ENCODE data around the gene SLC25A18.

The SLC25A18 gene

DNA sequence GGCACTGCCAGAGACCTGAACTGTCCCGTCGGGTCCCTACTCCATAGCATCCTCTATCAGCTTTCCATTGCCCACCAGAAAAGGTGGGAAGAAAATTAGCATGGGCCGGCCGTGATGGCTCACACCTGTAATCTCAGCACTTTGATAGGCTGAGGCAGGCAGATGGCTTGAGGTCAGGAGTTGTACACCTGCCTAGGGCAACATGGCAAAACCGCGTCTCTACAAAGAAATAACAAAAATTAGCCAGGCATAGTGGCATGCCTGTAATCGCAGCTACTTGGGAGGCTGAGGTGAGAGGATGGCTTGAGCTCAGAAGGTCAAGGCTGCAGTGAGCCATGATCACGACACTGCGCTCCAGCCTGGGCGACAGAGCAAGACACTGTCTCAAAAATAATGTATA lies 3.5 kb downstream of the SLC25A18 start:
- H3K9me3 ChIP-seq (ENCODE audit: severe bottlenecking): no peaks in the 10 kb centered on the region
- TF ChIP-seq, protein P1, sequence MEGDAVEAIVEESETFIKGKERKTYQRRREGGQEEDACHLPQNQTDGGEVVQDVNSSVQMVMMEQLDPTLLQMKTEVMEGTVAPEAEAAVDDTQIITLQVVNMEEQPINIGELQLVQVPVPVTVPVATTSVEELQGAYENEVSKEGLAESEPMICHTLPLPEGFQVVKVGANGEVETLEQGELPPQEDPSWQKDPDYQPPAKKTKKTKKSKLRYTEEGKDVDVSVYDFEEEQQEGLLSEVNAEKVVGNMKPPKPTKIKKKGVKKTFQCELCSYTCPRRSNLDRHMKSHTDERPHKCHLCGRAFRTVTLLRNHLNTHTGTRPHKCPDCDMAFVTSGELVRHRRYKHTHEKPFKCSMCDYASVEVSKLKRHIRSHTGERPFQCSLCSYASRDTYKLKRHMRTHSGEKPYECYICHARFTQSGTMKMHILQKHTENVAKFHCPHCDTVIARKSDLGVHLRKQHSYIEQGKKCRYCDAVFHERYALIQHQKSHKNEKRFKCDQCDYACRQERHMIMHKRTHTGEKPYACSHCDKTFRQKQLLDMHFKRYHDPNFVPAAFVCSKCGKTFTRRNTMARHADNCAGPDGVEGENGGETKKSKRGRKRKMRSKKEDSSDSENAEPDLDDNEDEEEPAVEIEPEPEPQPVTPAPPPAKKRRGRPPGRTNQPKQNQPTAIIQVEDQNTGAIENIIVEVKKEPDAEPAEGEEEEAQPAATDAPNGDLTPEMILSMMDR (IDR thresholded peaks at IDR 0.05; ENCODE audit: poor library complexity, severe bottlenecking): no peak
- DNase-seq (ENCODE audit: low spot score) (no peak), ATAC-seq (ENCODE audit: low read depth) (no peak)
- no peaks in the 10 kb centered on the region for H3K36me3 ChIP-seq (ENCODE audit: low read depth)
- no peak overlapping the region for H3K27ac ChIP-seq (ENCODE audit: poor library complexity, severe bottlenecking)
- H3K4me3 ChIP-seq (ENCODE audit: severe bottlenecking): no peak overlapping the region
- peaks cover 20% of the 10 kb centered on the region for H3K4me1 ChIP-seq (ENCODE audit: insufficient read depth, poor library complexity, severe bottlenecking)
- no peaks in the 10 kb centered on the region for H3K27me3 ChIP-seq (ENCODE audit: insufficient read depth, poor library complexity, severe bottlenecking)

DNA sequence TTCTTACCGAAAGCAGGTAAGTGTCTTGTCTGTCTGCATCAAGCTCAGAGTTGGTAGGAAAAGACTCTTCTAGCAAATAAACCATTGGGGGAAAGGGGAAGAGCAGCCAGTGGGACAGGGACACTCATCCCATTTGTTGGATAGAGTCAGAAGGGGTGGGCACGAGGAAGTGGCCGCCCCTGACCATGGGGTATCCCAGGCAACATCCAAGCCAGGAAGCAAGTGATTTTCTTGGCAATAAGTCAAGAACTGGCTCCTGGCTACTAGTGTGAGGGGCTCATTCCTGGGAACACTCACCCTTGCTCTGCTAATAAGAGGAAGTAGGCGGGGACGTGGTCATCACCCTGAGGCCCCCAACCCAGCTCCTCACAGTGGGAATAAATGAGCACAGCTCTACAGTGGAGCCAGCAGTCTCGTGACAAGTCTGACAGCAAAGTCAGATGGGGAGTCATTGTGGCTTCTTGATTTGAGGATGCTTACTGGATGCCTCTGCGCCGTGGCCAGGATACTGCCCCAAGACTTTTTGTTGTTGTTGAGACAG lies 6.7 kb downstream of the SLC25A18 start:
- Histone ChIP-seq H3K27me3 (ENCODE audit: insufficient read depth, poor library complexity, severe bottlenecking) (no peaks in the 10 kb centered on the region), H3K4me1 (ENCODE audit: insufficient read depth, poor library complexity, severe bottlenecking) (peaks cover 20% of the 10 kb centered on the region), H3K9me3 (ENCODE audit: severe bottlenecking) (no peaks in the 10 kb centered on the region), H3K4me3 (ENCODE audit: severe bottlenecking) (no peak overlapping the region), H3K36me3 (ENCODE audit: low read depth) (no peaks in the 10 kb centered on the region), H3K27ac (ENCODE audit: poor library complexity, severe bottlenecking) (no peak overlapping the region)
- TF ChIP-seq, protein P1 (IDR thresholded peaks at IDR 0.05; ENCODE audit: poor library complexity, severe bottlenecking): no peak
- DNase-seq (ENCODE audit: low spot score): no peak
- no peak for ATAC-seq (ENCODE audit: low read depth)

DNA sequence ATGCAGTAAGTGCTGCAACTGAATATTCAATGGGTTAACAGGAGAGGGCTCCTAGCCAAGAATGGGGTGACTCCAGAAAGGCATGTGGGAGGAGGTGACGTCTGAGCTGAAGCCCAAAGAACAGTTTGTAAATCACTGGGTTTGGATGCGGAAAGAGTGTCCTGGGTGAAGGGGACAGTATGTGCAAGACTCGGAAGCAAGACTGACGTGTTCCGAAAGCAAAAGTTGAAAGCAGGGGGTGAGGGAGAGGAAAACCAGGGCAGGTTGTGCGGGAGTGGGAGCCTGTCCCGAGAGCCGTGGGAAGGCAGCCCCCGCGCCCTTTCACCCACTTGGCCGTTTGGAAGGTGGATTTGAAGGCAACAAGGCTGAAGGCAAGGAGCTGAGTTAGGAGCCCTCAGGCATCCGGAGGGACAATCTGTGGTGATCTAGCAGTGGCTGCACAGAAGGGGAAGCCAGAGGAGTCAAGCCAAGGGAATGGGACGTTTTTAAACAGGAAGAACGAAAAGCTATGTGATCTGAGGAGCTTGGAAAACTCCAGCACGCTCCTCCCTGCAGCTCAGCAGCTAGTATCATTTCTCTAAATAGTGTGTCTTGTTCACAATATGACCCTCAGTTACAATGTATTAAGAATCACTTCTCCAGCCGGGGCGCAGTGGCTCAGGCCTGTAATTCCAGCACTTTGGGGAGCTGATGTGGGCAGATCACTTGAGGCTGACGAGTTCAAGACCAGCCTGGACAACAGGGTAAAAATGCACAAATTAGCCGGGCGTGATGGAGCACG lies 7.7 kb downstream of the SLC25A18 start:
- TF ChIP-seq, protein P1 (IDR thresholded peaks at IDR 0.05; ENCODE audit: poor library complexity, severe bottlenecking): no peak
- Histone ChIP-seq H3K36me3 (ENCODE audit: low read depth) (no peaks in the 10 kb centered on the region), H3K27me3 (ENCODE audit: insufficient read depth, poor library complexity, severe bottlenecking) (no peaks in the 10 kb centered on the region), H3K4me3 (ENCODE audit: severe bottlenecking) (no peak overlapping the region), H3K4me1 (ENCODE audit: insufficient read depth, poor library complexity, severe bottlenecking) (peaks cover 25% of the 10 kb centered on the region), H3K27ac (ENCODE audit: poor library complexity, severe bottlenecking) (peak overlapping the region; percentile 27), H3K9me3 (ENCODE audit: severe bottlenecking) (no peaks in the 10 kb centered on the region)
- DNase-seq (ENCODE audit: low spot score) (no peak), ATAC-seq (ENCODE audit: low read depth) (peak; percentile 68)

DNA sequence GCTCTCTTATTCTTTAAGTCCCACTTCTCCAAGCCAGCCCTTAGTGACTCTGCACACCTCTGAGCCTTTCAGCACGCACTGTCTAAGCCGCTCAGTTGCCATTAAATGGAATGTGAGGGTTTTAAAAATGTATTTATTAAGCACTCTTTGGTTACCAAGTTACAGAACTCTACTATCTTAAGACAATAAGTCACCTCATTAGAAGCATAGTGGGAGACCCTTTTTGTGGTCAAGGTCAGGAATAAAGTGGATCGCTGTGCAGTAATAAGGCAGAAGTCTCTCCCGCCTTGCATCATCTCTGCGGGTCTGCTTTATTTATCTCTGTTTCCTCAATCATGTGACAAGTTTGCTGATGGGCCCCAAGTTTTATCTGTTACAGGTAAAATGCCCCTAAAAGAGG lies 11.9 kb downstream of the SLC25A18 start:
- TF ChIP-seq, protein P1 (IDR thresholded peaks at IDR 0.05; ENCODE audit: poor library complexity, severe bottlenecking): no peak
- DNase-seq (ENCODE audit: low spot score) (no peak), ATAC-seq (ENCODE audit: low read depth) (no peak)
- Histone ChIP-seq H3K9me3 (ENCODE audit: severe bottlenecking) (no peaks in the 10 kb centered on the region), H3K27me3 (ENCODE audit: insufficient read depth, poor library complexity, severe bottlenecking) (no peaks in the 10 kb centered on the region), H3K4me3 (ENCODE audit: severe bottlenecking) (no peak overlapping the region), H3K27ac (ENCODE audit: poor library complexity, severe bottlenecking) (peak overlapping the region; percentile 80), H3K36me3 (ENCODE audit: low read depth) (no peaks in the 10 kb centered on the region), H3K4me1 (ENCODE audit: insufficient read depth, poor library complexity, severe bottlenecking) (peaks cover 25% of the 10 kb centered on the region)

DNA sequence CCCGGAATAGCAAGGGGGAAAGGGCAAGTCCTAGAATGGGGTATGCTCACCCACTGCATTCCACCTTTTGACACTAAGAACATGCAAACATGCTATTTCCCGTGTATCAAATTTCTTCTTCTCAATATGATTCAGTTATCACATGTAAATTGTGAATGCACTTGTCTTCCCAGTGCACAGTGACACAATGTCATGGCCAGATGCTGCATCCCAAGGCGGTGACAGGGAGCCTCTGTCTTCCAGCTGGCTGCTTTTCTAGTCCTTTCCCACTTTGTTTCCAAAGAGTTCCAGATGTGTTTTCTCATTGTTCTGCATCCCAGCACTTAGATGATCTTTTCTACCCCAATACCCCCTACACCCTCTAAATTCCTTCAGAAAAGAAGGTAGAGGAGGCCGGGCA lies 12.4 kb downstream of the SLC25A18 start:
- no peak overlapping the region for H3K4me3 ChIP-seq (ENCODE audit: severe bottlenecking)
- no peaks in the 10 kb centered on the region for H3K9me3 ChIP-seq (ENCODE audit: severe bottlenecking)
- TF ChIP-seq, protein P1 (IDR thresholded peaks at IDR 0.05; ENCODE audit: poor library complexity, severe bottlenecking): no peak
- peaks cover 21% of the 10 kb centered on the region for H3K4me1 ChIP-seq (ENCODE audit: insufficient read depth, poor library complexity, severe bottlenecking)
- no peak for ATAC-seq (ENCODE audit: low read depth)
- H3K27ac ChIP-seq (ENCODE audit: poor library complexity, severe bottlenecking): peak overlapping the region; percentile 80
- DNase-seq (ENCODE audit: low spot score): no peak
- H3K27me3 ChIP-seq (ENCODE audit: insufficient read depth, poor library complexity, severe bottlenecking): no peaks in the 10 kb centered on the region
- H3K36me3 ChIP-seq (ENCODE audit: low read depth): no peaks in the 10 kb centered on the region

Measured in RWPE2 (cell line).